ENCODE results near the gene GBX1. TPM values are rescaled to one million over a fixed set of nuclear protein-coding genes. Genes with fewer than 3 reads are reported as not detected.
A peak's percentile ranks its signal among the peaks of the same experiment; 100 is the strongest.

Gene GBX1
- total RNA-seq, 1 donor from 2014 or later, result 1.5 TPM

GRCh38 chr7:151195616-151196450, 28.3 kb upstream of the GBX1 start:
- no peak for DNase-seq
- ATAC-seq, result no peak
- intact Hi-C loops (cut with micrococcal nuclease), result no loop called here

- intact Hi-C loops (cut with micrococcal nuclease), result no loop called here
- DNase-seq (no peak), ATAC-seq (no peak)
Measured at GRCh38 chr7:151194188-151194587, 26.7 kb upstream of the GBX1 start.

GRCh38 chr7:151193203-151193978, 25.9 kb upstream of the GBX1 start:
- DNase-seq (no peak), ATAC-seq (no peak)

GRCh38 chr7:151192002-151192539, 24.6 kb upstream of the GBX1 start:
- ATAC-seq, result no peak
- intact Hi-C loops (cut with micrococcal nuclease), result no loop called here
- DNase-seq, result no peak

More at GRCh38 chr7:151193203-151193978, 25.9 kb upstream of the GBX1 start:
- intact Hi-C loops (cut with micrococcal nuclease), result no loop called here

GRCh38 chr7:151191544-151191943, 24.1 kb upstream of the GBX1 start:
- no peak for DNase-seq
- intact Hi-C loops (cut with micrococcal nuclease), result no loop called here
- no peak for ATAC-seq

- ATAC-seq (no peak), DNase-seq (no peak)
- intact Hi-C loops (cut with micrococcal nuclease), result no loop called here
Measured at GRCh38 chr7:151189038-151189437, 21.5 kb upstream of the GBX1 start.

GRCh38 chr7:151188252-151188542, 20.7 kb upstream of the GBX1 start:
- ATAC-seq (no peak), DNase-seq (no peak)
- intact Hi-C loops (cut with micrococcal nuclease), result no loop called here

GRCh38 chr7:151187409-151188251, 20.1 kb upstream of the GBX1 start:
- ATAC-seq (peak; percentile 91), DNase-seq (peak; percentile 82)
- intact Hi-C loops (cut with micrococcal nuclease), result no loop called here

GRCh38 chr7:151186640-151187408, 19.3 kb upstream of the GBX1 start, which contains the start of gene ASB10:
Gene ASB10, minus strand, starts transcription at chr7:151187250. Its CDS starts 120 bp downstream, at chr7:151187130.
- DNase-seq (peak; percentile 73), ATAC-seq (peak; percentile 88)
- intact Hi-C loops (cut with micrococcal nuclease), result no loop called here

GRCh38 chr7:151185762-151186639, 18.5 kb upstream of the GBX1 start:
- intact Hi-C loops (cut with micrococcal nuclease), result no loop called here
- no peak for DNase-seq
- peak; percentile 33 for ATAC-seq

- intact Hi-C loops (cut with micrococcal nuclease), result no loop called here
- ATAC-seq (no peak), DNase-seq (no peak)
Measured at GRCh38 chr7:151181011-151181431, 13.5 kb upstream of the GBX1 start.

- intact Hi-C loops (cut with micrococcal nuclease), result no loop called here
- no peak for ATAC-seq
- DNase-seq, result no peak
Measured at GRCh38 chr7:151179946-151180345, 12.5 kb upstream of the GBX1 start.

GRCh38 chr7:151179287-151179860, 11.9 kb upstream of the GBX1 start:
- intact Hi-C loops (cut with micrococcal nuclease), result no loop called here
- no peak for DNase-seq

GRCh38 chr7:151178831-151179230, 11.3 kb upstream of the GBX1 start:
- no peak for DNase-seq
- no peak for ATAC-seq
- intact Hi-C loops (cut with micrococcal nuclease), result no loop called here

More at GRCh38 chr7:151179287-151179860, 11.9 kb upstream of the GBX1 start:
- ATAC-seq, result no peak

GRCh38 chr7:151178236-151178635, 10.7 kb upstream of the GBX1 start:
- no peak for ATAC-seq
- intact Hi-C loops (cut with micrococcal nuclease), result no loop called here
- no peak for DNase-seq

GRCh38 chr7:151177310-151177709, 9.8 kb upstream of the GBX1 start:
- intact Hi-C loops (cut with micrococcal nuclease), result no loop called here
- DNase-seq, result no peak
- no peak for ATAC-seq

GRCh38 chr7:151176401-151176800, 8.9 kb upstream of the GBX1 start:
- no peak for ATAC-seq
- no peak for DNase-seq
- intact Hi-C loops (cut with micrococcal nuclease), result no loop called here
